ENCODE data around the gene MEGF11. TPM values are rescaled to one million over a fixed set of nuclear protein-coding genes. Genes with fewer than 3 reads are reported as not detected.

Gene MEGF11
- total RNA-seq, 1 experiment from 2014 or later: 1.2 TPM

DNA sequence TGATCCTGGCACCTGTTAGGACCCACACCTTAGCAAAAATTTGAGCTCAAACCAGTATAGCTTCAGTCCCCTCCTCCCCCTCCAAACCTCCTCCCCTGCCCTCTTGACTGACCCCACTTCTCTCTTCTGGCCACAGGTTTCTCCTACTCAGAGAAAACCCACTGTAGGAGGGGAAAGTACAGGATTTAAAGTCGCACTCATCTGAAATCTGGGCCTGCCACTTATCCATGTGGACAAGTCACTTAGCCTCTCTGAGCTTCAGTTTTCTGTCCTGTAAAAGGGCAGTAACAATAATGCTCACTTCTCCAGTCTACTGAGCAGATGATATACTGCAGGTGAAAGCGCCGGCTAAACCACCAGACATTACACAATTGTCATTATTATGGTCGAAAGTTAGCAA, 142.7 kb downstream of the MEGF11 start:
- Histone ChIP-seq H4K20me1 (ENCODE audit: control insufficient read depth, insufficient read depth, insufficient read length) (no peaks in the 10 kb centered on the region), H3K4me1 (ENCODE audit: insufficient read depth, low read length) (no peaks in the 10 kb centered on the region), H4K91ac (ENCODE audit: insufficient read length, low read depth, low read length) (no peak overlapping the region), H3K4ac (ENCODE audit: low read depth, low read length) (no peak overlapping the region), H3K23me2 (ENCODE audit: insufficient read length, low read depth, low read length, poor library complexity, severe bottlenecking) (no peaks in the 10 kb centered on the region), H4K5ac (ENCODE audit: insufficient read length, low read depth, low read length) (no peak overlapping the region), H3K79me2 (ENCODE audit: insufficient read depth, low read length) (no peaks in the 10 kb centered on the region), H3K14ac (ENCODE audit: insufficient read depth, low read length) (no peak overlapping the region), H3K56ac (ENCODE audit: insufficient read length, low read depth, low read length) (no peak overlapping the region), H2BK5ac (ENCODE audit: insufficient read length, low read length) (no peak overlapping the region), H3K79me1 (ENCODE audit: insufficient read depth, low read depth, low read length, poor library complexity, severe bottlenecking) (no peaks in the 10 kb centered on the region), H3K9me3 (ENCODE audit: control insufficient read depth, low read depth, low read length) (no peaks in the 10 kb centered on the region), H3K23ac (ENCODE audit: insufficient read length, low read depth, low read length) (no peak overlapping the region), H2AFZ (ENCODE audit: low read length) (no peak overlapping the region), H3K27me3 (ENCODE audit: insufficient read depth, low read length) (no peaks in the 10 kb centered on the region), H4K8ac (replicated peaks; ENCODE audit: insufficient read length, low read depth, low read length) (no peak overlapping the region), H2BK12ac (ENCODE audit: insufficient read length, low read depth, low read length) (no peak overlapping the region), H3K18ac (ENCODE audit: insufficient read length, low read depth, low read length) (no peak overlapping the region), H2BK15ac (ENCODE audit: low read depth, low read length) (no peak overlapping the region), H3T11ph (ENCODE audit: low read length) (no peak overlapping the region), H2AK5ac (ENCODE audit: insufficient read length, low read length) (no peak overlapping the region), H3K27ac (ENCODE audit: insufficient read length, low read depth, low read length) (no peak overlapping the region), H3K9ac (ENCODE audit: extremely low read depth, insufficient read length, low read length) (no peak overlapping the region), H2BK120ac (ENCODE audit: low read depth, low read length, poor library complexity, severe bottlenecking) (no peak overlapping the region), H2BK20ac (ENCODE audit: low read depth, low read length, poor library complexity, severe bottlenecking) (no peak overlapping the region), H3K4me2 (ENCODE audit: insufficient read depth, insufficient read length, low read length) (no peak overlapping the region)
- Mint-ChIP-seq H3K27me3 (ENCODE audit: low read depth) (peaks cover 11% of the 10 kb centered on the region), H3K27ac (no peak overlapping the region), H3K36me3 (ENCODE audit: insufficient read depth in 1 of 3, low read depth in 3 of 3) (no peaks in the 10 kb centered on the region), H3K4me3 (no peak overlapping the region), H3K9me3 (no peaks in the 10 kb centered on the region; a peak in 1 of 5 replicates), H3K4me1 (peaks cover 29 to 53% of the 10 kb centered on the region in 2 experiments)
- TF ChIP-seq, protein P1, sequence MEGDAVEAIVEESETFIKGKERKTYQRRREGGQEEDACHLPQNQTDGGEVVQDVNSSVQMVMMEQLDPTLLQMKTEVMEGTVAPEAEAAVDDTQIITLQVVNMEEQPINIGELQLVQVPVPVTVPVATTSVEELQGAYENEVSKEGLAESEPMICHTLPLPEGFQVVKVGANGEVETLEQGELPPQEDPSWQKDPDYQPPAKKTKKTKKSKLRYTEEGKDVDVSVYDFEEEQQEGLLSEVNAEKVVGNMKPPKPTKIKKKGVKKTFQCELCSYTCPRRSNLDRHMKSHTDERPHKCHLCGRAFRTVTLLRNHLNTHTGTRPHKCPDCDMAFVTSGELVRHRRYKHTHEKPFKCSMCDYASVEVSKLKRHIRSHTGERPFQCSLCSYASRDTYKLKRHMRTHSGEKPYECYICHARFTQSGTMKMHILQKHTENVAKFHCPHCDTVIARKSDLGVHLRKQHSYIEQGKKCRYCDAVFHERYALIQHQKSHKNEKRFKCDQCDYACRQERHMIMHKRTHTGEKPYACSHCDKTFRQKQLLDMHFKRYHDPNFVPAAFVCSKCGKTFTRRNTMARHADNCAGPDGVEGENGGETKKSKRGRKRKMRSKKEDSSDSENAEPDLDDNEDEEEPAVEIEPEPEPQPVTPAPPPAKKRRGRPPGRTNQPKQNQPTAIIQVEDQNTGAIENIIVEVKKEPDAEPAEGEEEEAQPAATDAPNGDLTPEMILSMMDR (conservative IDR thresholded peaks at IDR 0.05): no peak
- no CpG with 5 or more reads among the region's 4 CpGs for WGBS (ENCODE audit: extremely low coverage, insufficient read length, low lambda C conversion rate)
- no peak for DNase-seq
